ENCODE measurements around the gene POLR3C.

DNA sequence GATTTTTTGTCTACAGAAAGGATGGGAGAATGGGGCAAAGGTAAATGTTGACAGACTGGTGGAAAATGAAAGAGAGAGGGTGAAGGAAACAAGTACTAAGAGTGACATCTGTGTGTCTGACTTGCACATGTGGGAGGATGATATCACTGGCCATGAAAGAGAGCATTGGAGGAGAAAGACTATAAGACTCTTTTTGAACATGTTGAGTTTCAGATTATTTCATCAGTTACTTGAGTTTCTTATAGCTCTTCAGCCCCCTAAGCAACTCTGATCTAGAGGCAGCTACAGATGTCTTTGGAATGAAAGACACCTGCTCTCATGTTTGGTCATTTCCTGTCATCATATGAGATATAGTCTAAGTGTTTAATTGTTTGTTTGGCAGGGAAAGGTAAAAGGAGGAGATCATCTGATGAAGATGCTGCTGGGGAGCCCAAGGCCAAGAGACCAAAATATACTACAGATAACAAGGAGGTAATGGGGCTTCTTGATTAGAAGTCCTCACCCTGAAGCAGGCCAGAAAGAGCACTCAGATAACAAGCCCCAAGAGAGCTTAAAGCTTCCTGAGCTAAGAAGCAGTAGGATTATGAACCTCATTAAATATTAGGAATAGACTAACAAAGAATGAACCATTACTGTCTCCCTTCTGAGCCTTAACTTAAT is 4.5 kb downstream of the POLR3C start:
- TF ChIP-seq CTCF (IDR thresholded peaks at IDR 0.05): no peak
- TF ChIP-seq POLR2AphosphoS5 (IDR thresholded peaks at IDR 0.05): no peak
